NT2/D1 (cell line): ENCODE data around the gene PPHLN1.

Experiments
- SUZ12 ChIP-seq: IDR thresholded peaks from 2 replicates; pipeline ENCODE4 v1.6.1; 2011; ENCODE audit not compliant: insufficient read length, insufficient read depth; ENCODE audit errors: extremely low read depth
- YY1 ChIP-seq: IDR thresholded peaks from 2 replicates; pipeline ENCODE4 v1.6.1; 2011; ENCODE audit not compliant: insufficient read length, insufficient read depth
- ZNF274 ChIP-seq: IDR thresholded peaks from 2 replicates; pipeline ENCODE4 v1.6.1; 2011; ENCODE audit warnings: mild to moderate bottlenecking, low read depth, low read length

- no peak for TF ChIP-seq YY1
- TF ChIP-seq SUZ12 = no peak
- no peak for TF ChIP-seq ZNF274
These were observed 38.7 kb downstream of the PPHLN1 start for GRCh38 chr12:42364692-42365091.
